Measurements from ENCODE around the gene MGAT4B.

The MGAT4B gene

DNA sequence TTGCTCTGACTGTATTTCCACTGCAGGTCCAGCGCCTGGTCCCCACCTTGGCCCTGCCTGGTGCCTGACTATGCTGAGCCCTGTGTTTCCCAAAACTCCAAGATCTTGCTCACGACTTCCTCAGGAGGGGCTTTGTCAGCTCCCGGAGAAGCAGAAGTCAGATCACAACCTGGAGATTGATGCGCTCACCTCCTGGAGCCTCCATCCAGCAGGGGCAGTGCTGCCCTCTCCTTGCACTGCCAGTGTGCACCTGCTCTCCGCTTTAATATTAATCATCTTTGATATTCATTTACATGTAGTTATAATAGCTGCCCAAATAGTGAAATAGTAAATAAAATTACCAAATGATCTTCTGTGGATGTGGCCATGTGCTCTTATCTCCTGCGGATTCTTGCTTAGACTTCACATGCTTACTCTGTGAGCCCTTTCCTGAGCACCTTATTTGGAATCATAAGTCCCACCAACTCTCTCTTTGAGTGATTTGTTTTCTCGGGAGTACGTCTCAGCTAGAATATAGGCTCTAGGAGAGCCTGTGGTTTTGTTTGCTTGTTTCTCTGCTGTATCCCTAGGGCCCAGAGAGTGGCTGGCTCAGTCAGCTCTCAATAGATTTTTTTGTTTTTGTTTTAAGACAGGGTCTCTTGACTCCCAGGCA, 56.7 kb downstream of the MGAT4B start:
- TF ChIP-seq TCF12 (IDR thresholded peaks at IDR 0.05; ENCODE audit: low read depth) = no peak
- TF ChIP-seq, protein P1, sequence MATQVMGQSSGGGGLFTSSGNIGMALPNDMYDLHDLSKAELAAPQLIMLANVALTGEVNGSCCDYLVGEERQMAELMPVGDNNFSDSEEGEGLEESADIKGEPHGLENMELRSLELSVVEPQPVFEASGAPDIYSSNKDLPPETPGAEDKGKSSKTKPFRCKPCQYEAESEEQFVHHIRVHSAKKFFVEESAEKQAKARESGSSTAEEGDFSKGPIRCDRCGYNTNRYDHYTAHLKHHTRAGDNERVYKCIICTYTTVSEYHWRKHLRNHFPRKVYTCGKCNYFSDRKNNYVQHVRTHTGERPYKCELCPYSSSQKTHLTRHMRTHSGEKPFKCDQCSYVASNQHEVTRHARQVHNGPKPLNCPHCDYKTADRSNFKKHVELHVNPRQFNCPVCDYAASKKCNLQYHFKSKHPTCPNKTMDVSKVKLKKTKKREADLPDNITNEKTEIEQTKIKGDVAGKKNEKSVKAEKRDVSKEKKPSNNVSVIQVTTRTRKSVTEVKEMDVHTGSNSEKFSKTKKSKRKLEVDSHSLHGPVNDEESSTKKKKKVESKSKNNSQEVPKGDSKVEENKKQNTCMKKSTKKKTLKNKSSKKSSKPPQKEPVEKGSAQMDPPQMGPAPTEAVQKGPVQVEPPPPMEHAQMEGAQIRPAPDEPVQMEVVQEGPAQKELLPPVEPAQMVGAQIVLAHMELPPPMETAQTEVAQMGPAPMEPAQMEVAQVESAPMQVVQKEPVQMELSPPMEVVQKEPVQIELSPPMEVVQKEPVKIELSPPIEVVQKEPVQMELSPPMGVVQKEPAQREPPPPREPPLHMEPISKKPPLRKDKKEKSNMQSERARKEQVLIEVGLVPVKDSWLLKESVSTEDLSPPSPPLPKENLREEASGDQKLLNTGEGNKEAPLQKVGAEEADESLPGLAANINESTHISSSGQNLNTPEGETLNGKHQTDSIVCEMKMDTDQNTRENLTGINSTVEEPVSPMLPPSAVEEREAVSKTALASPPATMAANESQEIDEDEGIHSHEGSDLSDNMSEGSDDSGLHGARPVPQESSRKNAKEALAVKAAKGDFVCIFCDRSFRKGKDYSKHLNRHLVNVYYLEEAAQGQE (IDR thresholded peaks at IDR 0.05; ENCODE audit: low read depth) = no peak
- TF ChIP-seq RAD21 (IDR thresholded peaks at IDR 0.05; ENCODE audit: low read depth) = no peak
- TF ChIP-seq CEBPB (IDR thresholded peaks at IDR 0.05) = no peak

DNA sequence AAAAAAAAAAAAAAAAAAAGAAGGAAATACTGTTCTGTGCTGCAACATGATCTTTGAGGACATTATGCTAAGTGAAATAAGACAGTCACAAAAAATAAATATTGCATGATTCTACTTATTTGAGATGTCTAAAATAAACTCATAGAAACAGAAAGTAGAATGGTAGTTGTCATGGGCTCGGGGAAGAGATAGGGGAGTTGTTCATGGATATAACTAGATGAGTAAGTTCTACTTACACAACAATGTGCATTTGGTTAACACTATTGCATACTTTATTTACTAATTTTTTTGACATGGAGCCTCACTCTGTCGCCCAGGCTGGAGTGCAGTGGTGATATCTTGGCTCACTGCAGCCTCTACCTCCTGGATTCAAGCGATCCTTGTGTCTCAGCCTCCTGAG, 58.9 kb downstream of the MGAT4B start:
- TF ChIP-seq TAF1 (IDR thresholded peaks at IDR 0.05; ENCODE audit: low read depth) (no peak), EP300 (IDR thresholded peaks at IDR 0.05; ENCODE audit: borderline replicate concordance) (no peak), TCF12 (IDR thresholded peaks at IDR 0.05; ENCODE audit: low read depth) (no peak), FOXM1 (IDR thresholded peaks at IDR 0.05; ENCODE audit: borderline replicate concordance, low read depth) (no peak), CREB1 (IDR thresholded peaks at IDR 0.05; ENCODE audit: low read depth) (no peak), TEAD4 (IDR thresholded peaks at IDR 0.05) (no peak), CEBPB (IDR thresholded peaks at IDR 0.05) (no peak), EGR1 (IDR thresholded peaks at IDR 0.05) (no peak), NFIC (IDR thresholded peaks at IDR 0.05) (no peak), RAD21 (IDR thresholded peaks at IDR 0.05; ENCODE audit: low read depth) (no peak)
- TF ChIP-seq, protein P2, sequence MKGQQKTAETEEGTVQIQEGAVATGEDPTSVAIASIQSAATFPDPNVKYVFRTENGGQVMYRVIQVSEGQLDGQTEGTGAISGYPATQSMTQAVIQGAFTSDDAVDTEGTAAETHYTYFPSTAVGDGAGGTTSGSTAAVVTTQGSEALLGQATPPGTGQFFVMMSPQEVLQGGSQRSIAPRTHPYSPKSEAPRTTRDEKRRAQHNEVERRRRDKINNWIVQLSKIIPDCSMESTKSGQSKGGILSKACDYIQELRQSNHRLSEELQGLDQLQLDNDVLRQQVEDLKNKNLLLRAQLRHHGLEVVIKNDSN (IDR thresholded peaks at IDR 0.05) = no peak
- TF ChIP-seq, protein P1 (IDR thresholded peaks at IDR 0.05; ENCODE audit: low read depth) = no peak
- TF ChIP-seq, protein P3, sequence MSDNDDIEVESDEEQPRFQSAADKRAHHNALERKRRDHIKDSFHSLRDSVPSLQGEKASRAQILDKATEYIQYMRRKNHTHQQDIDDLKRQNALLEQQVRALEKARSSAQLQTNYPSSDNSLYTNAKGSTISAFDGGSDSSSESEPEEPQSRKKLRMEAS (IDR thresholded peaks at IDR 0.05) = no peak
